H1 (cell line): ENCODE data around the gene HNF4A. TPM values are rescaled to one million over a fixed set of nuclear protein-coding genes. Genes with fewer than 3 reads are reported as not detected.

Experiments used
- BACH1 ChIP-seq: IDR thresholded peaks from 2 replicates; pipeline ENCODE4 v1.6.1; 2012; ENCODE audit warnings: low read length, improper control_type of control experiment
- CHD7 ChIP-seq: fragments of 300-600 bp; sonication (generic); IDR thresholded peaks from 2 replicates; pipeline ENCODE4 v1.7.1; 2012; ENCODE audit warnings: low read length, moderate library complexity, mild to moderate bottlenecking, inconsistent platforms; ENCODE audit not compliant: insufficient replicate concordance
- KDM1A ChIP-seq: fragments of 200-600, 300-600 bp; sonication (generic); IDR thresholded peaks from 2 replicates; pipeline ENCODE4 v1.7.1; 2016; ENCODE audit warnings: mild to moderate bottlenecking, low read length, borderline replicate concordance
- SRF ChIP-seq: IDR thresholded peaks from 2 replicates; pipeline ENCODE4 v1.6.1; 2011; ENCODE audit warnings: mild to moderate bottlenecking, low read depth, low read length, moderate library complexity
- TBP ChIP-seq: IDR thresholded peaks from 2 replicates; pipeline ENCODE4 v1.6.1; 2011; ENCODE audit warnings: low read depth, low read length, improper control_type of control experiment
- polyA plus RNA-seq, 7 experiments: library from polyadenylated mRNA; depleted of rRNA in 3 of 7; stranded (reverse) in 5 of 7; unstranded in 2 of 7; fragments of >200 nt in 5 of 7; fragments of 200-250 nt in 2 of 7; gene quantifications; 1 replicate in 5 of 7; 2 replicates in 1 of 7; 4 replicates in 1 of 7; pipeline versions ENCODE4 v1.2.1 to v1.2.3, GENCODE V29; 2011 to 2013; ENCODE audit warnings: missing spikeins in 2 of 7, mixed read lengths in 2 of 7
- total RNA-seq: library from RNA; stranded (reverse); fragmentation: NEBNext Ultra II Directional; extraction: Animal tissue kit (Norgen Biotek cat#: 25700); gene quantifications from 2 replicates; pipeline ENCODE4 v1.2.1, GENCODE V29; 2021

The HNF4A gene
- total and polyA plus RNA-seq, 2 of the 8 experiments (the other 6 are each of a cell fraction or from before 2014, with no cell fraction given): 0.03 TPM; not detected in 1

DNA sequence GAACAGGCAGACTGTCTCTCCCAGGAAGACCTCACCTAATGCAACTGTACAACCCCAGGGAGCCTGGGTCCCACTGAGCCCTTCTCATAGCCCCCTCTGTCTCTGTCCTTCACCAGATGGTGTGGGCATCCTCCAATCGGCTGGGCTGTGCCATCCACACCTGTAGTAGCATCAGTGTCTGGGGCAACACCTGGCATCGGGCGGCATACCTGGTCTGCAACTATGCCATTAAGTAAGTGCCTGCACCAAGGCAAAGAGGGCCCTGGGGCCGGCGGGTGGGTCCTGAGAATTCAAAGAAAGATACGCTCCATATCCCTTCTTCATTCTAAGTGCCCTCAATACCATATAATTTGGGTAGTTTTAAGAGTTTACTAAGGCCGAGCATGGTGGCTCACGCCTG lies 10.4 kb upstream of the HNF4A start (continued):
- TF ChIP-seq KDM1A (no peak), TBP (no peak), BACH1 (no peak), CHD7 (no peak), SRF (no peak)
- TF ChIP-seq, all 59 proteins: peak for 0
